PC-3 (cell line): ENCODE data around the gene UBE2Q2.

Experiments
- CTCF ChIP-seq: fragments of 300-600 bp; sonication (generic); conservative IDR thresholded peaks from 2 replicates; pipeline ENCODE4 v1.5.1; 2017; ENCODE audit warnings: antibody characterized with exemption, low read depth, mild to moderate bottlenecking, low read length
- EZH2 ChIP-seq: fragments of 300-600 bp; sonication (generic); IDR thresholded peaks from one replicate; pipeline ENCODE4 v1.6.1; 2017; ENCODE audit warnings: antibody characterized with exemption, mild to moderate bottlenecking, low read length; ENCODE audit not compliant: unreplicated experiment

GRCh38 chr15:75929799-75930565, 86.7 kb downstream of the UBE2Q2 start:
- TF ChIP-seq CTCF (no peak), EZH2 (no peak)
